Activated naive CD4-positive, alpha-beta T cell treated with anti-CD3 and anti-CD28 coated beads, Interleukin-2, amount 10 ng/mL, durations not matched to agents 7 days and 5 days (primary cell): Measurements from ENCODE around the gene PIK3R3.
"Not testable (repeated sequence)": the region's sequence is repeated elsewhere in the genome, so short reads cannot be mapped to it uniquely, and the experiment has no call there.

Source experiments
- CTCF ChIA-PET: fragments of 350-600 bp; sonication (Branson Sonifier 250); formaldehyde crosslinking; loops from one replicate; lab custom pipeline; 2021; ENCODE audit warnings: antibody characterized with exemption; lab: Charles Lee
- DNase-seq: peaks from one replicate; pipeline ENCODE4 v3.0.0-alpha.2; 2020
- H3K27ac Mint-ChIP-seq: one replicate; pipeline ENCODE4 v1.8.0; 2021; ENCODE audit warnings: mild to moderate bottlenecking, moderate library complexity, mixed read lengths
- H3K27me3 Mint-ChIP-seq: one replicate; pipeline ENCODE4 v1.8.0; 2021; ENCODE audit warnings: mild to moderate bottlenecking, mixed read lengths
- H3K36me3 Mint-ChIP-seq: one replicate; pipeline ENCODE4 v1.8.0; 2021; ENCODE audit warnings: mixed read lengths
- H3K4me1 Mint-ChIP-seq: one replicate; pipeline ENCODE4 v1.8.0; 2021; ENCODE audit warnings: mixed read lengths
- H3K4me3 Mint-ChIP-seq: one replicate; pipeline ENCODE4 v1.8.0; 2021; ENCODE audit warnings: mild to moderate bottlenecking, moderate library complexity, mixed read lengths
- H3K9me3 Mint-ChIP-seq: one replicate; pipeline ENCODE4 v1.8.0; 2021; ENCODE audit warnings: mixed read lengths

The PIK3R3 gene

GRCh38 chr1:46112108-46112507 is 20.3 kb downstream of the PIK3R3 start:
- H3K27me3 Mint-ChIP-seq: peaks cover 8% of the 10 kb centered on the region
- H3K9me3 Mint-ChIP-seq: no peaks in the 10 kb centered on the region
- H3K4me1 Mint-ChIP-seq: peaks cover 2% of the 10 kb centered on the region
- H3K4me3 Mint-ChIP-seq: no peak overlapping the region
- H3K27ac Mint-ChIP-seq: no peak overlapping the region
- no peaks in the 10 kb centered on the region for H3K36me3 Mint-ChIP-seq
- no peak for DNase-seq
- CTCF ChIA-PET: no interaction called here

GRCh38 chr1:46110521-46110920 is 21.9 kb downstream of the PIK3R3 start:
- no peaks in the 10 kb centered on the region for H3K9me3 Mint-ChIP-seq
- no peak for DNase-seq
- peaks cover 11% of the 10 kb centered on the region for H3K27me3 Mint-ChIP-seq
- no peaks in the 10 kb centered on the region for H3K36me3 Mint-ChIP-seq
- H3K4me3 Mint-ChIP-seq: no peak overlapping the region
- H3K27ac Mint-ChIP-seq: no peak overlapping the region
- CTCF ChIA-PET: no interaction called here
- H3K4me1 Mint-ChIP-seq: peaks cover 2% of the 10 kb centered on the region

- Mint-ChIP-seq H3K4me1 (no peaks in the 10 kb centered on the region), H3K27me3 (peaks cover 14% of the 10 kb centered on the region), H3K36me3 (peaks cover 2% of the 10 kb centered on the region), H3K27ac (no peak overlapping the region), H3K4me3 (no peak overlapping the region), H3K9me3 (peaks cover 3% of the 10 kb centered on the region)
- CTCF ChIA-PET: no interaction called here
- DNase-seq: no peak
Observed at GRCh38 chr1:46102769-46103476, 29.5 kb downstream of the PIK3R3 start.

- H3K4me3 Mint-ChIP-seq: no peak overlapping the region
- peaks cover 2% of the 10 kb centered on the region for H3K36me3 Mint-ChIP-seq
- peaks cover 12% of the 10 kb centered on the region for H3K27me3 Mint-ChIP-seq
- H3K9me3 Mint-ChIP-seq: peaks cover 3% of the 10 kb centered on the region
- H3K27ac Mint-ChIP-seq: no peak overlapping the region
- CTCF ChIA-PET: no interaction called here
- no peaks in the 10 kb centered on the region for H3K4me1 Mint-ChIP-seq
- DNase-seq: no peak
Observed at GRCh38 chr1:46099215-46099614, 33.2 kb downstream of the PIK3R3 start.

- DNase-seq: no peak
- H3K4me3 Mint-ChIP-seq: no peak overlapping the region
- no peak overlapping the region for H3K27ac Mint-ChIP-seq
- H3K4me1 Mint-ChIP-seq: no peaks in the 10 kb centered on the region
- CTCF ChIA-PET: no interaction called here
- H3K9me3 Mint-ChIP-seq: peaks cover 3% of the 10 kb centered on the region
- H3K27me3 Mint-ChIP-seq: peaks cover 12% of the 10 kb centered on the region
- H3K36me3 Mint-ChIP-seq: peaks cover 2% of the 10 kb centered on the region
Observed at GRCh38 chr1:46098027-46098712, 34.3 kb downstream of the PIK3R3 start.

GRCh38 chr1:46097149-46097472 is 35.3 kb downstream of the PIK3R3 start:
- Mint-ChIP-seq H3K9me3 (peaks cover 3% of the 10 kb centered on the region), H3K27me3 (peaks cover 12% of the 10 kb centered on the region), H3K36me3 (peaks cover 2% of the 10 kb centered on the region), H3K4me1 (no peaks in the 10 kb centered on the region), H3K27ac (no peak overlapping the region), H3K4me3 (no peak overlapping the region)
- CTCF ChIA-PET: no interaction called here
- DNase-seq: no peak

GRCh38 chr1:46096269-46097148 is 35.9 kb downstream of the PIK3R3 start:
- no peak for DNase-seq
- H3K4me1 Mint-ChIP-seq: no peaks in the 10 kb centered on the region
- CTCF ChIA-PET: no interaction called here
- no peak overlapping the region for H3K27ac Mint-ChIP-seq
- H3K27me3 Mint-ChIP-seq: peaks cover 12% of the 10 kb centered on the region
- no peak overlapping the region for H3K4me3 Mint-ChIP-seq
- H3K36me3 Mint-ChIP-seq: peaks cover 2% of the 10 kb centered on the region
- peaks cover 3% of the 10 kb centered on the region for H3K9me3 Mint-ChIP-seq

- not testable (repeated sequence) for H3K27ac Mint-ChIP-seq, H3K4me1 Mint-ChIP-seq, DNase-seq, H3K9me3 Mint-ChIP-seq, H3K36me3 Mint-ChIP-seq, H3K4me3 Mint-ChIP-seq
- CTCF ChIA-PET: interaction anchor here (0.6 kb wide), 1 partner anchor 268 kb away, joined by 3 read pairs; no protein-coding TSS in a partner anchor
- H3K27me3 Mint-ChIP-seq: peaks cover 12% of the 10 kb centered on the region
Observed at GRCh38 chr1:46095110-46095509, 37.3 kb downstream of the PIK3R3 start.

GRCh38 chr1:46094471-46095005 is 37.9 kb downstream of the PIK3R3 start:
- peaks cover 12% of the 10 kb centered on the region for H3K27me3 Mint-ChIP-seq
- CTCF ChIA-PET: no interaction called here
- H3K9me3 Mint-ChIP-seq: peaks cover 3% of the 10 kb centered on the region
- H3K36me3 Mint-ChIP-seq: peaks cover 2% of the 10 kb centered on the region
- H3K27ac Mint-ChIP-seq: no peak overlapping the region
- no peak overlapping the region for H3K4me3 Mint-ChIP-seq
- DNase-seq: no peak
- no peaks in the 10 kb centered on the region for H3K4me1 Mint-ChIP-seq

- CTCF ChIA-PET, H3K27ac Mint-ChIP-seq, H3K9me3 Mint-ChIP-seq, H3K4me3 Mint-ChIP-seq, H3K36me3 Mint-ChIP-seq, H3K27me3 Mint-ChIP-seq, H3K4me1 Mint-ChIP-seq, DNase-seq: not testable (repeated sequence)
Observed at GRCh38 chr1:46093832-46094231, 38.6 kb downstream of the PIK3R3 start.

- Mint-ChIP-seq H3K4me3 (no peak overlapping the region), H3K9me3 (no peaks in the 10 kb centered on the region), H3K4me1 (no peaks in the 10 kb centered on the region), H3K36me3 (no peaks in the 10 kb centered on the region), H3K27ac (no peak overlapping the region), H3K27me3 (peaks cover 14% of the 10 kb centered on the region)
- CTCF ChIA-PET: no interaction called here
- DNase-seq: no peak
Observed at GRCh38 chr1:46087891-46088290, 44.5 kb downstream of the PIK3R3 start.

- no peak overlapping the region for H3K4me3 Mint-ChIP-seq
- H3K4me1 Mint-ChIP-seq: no peaks in the 10 kb centered on the region
- H3K27me3 Mint-ChIP-seq: peaks cover 14% of the 10 kb centered on the region
- no peaks in the 10 kb centered on the region for H3K9me3 Mint-ChIP-seq
- no peak for DNase-seq
- no peaks in the 10 kb centered on the region for H3K36me3 Mint-ChIP-seq
- H3K27ac Mint-ChIP-seq: no peak overlapping the region
- CTCF ChIA-PET: no interaction called here
Observed at GRCh38 chr1:46086576-46086975, 45.9 kb downstream of the PIK3R3 start.

- Mint-ChIP-seq H3K36me3 (no peaks in the 10 kb centered on the region), H3K9me3 (no peaks in the 10 kb centered on the region), H3K27me3 (peaks cover 19% of the 10 kb centered on the region), H3K4me3 (no peak overlapping the region), H3K4me1 (no peaks in the 10 kb centered on the region), H3K27ac (no peak overlapping the region)
- DNase-seq: no peak
- CTCF ChIA-PET: interaction anchor here (0.7 to 1.1 kb wide), 3 partner anchors 11 to 139 kb away, joined by 3 read pairs; no protein-coding TSS in a partner anchor
Observed at GRCh38 chr1:46084553-46085451, 47.6 kb downstream of the PIK3R3 start.
